HEK293 (cell line): ENCODE data around the gene HLA-A.

Source experiments
- KLF1 ChIP-seq: fragments of 450-650 bp; formaldehyde crosslinking; IDR thresholded peaks from 2 replicates; pipeline ENCODE4 v1.5.1; 2016; ENCODE audit warnings: missing biosample characterization, missing genetic modification characterization
- SCRT1 ChIP-seq: fragments of 450-650 bp; formaldehyde crosslinking; IDR thresholded peaks from 2 replicates; pipeline ENCODE4 v1.5.1; 2016; ENCODE audit warnings: missing biosample characterization, missing genetic modification characterization, borderline replicate concordance
- ZBTB8A ChIP-seq: fragments of 450-650 bp; formaldehyde crosslinking; IDR thresholded peaks from 2 replicates; pipeline ENCODE4 v1.5.1; 2016; ENCODE audit warnings: missing biosample characterization, missing genetic modification characterization
- ZNF112 ChIP-seq: fragments of 450-650 bp; formaldehyde crosslinking; IDR thresholded peaks from 2 replicates; pipeline ENCODE4 v1.5.0; 2017; ENCODE audit warnings: missing biosample characterization, missing genetic modification characterization
- ZNF433 ChIP-seq: fragments of 450-650 bp; formaldehyde crosslinking; IDR thresholded peaks from 2 replicates; pipeline ENCODE4 v1.5.1; 2016; ENCODE audit warnings: missing biosample characterization, missing genetic modification characterization, low read depth
- ZNF549 ChIP-seq: fragments of 450-650 bp; IDR thresholded peaks from 2 replicates; pipeline ENCODE4 v1.5.1; 2018; ENCODE audit warnings: missing biosample characterization, missing genetic modification characterization, mild to moderate bottlenecking, inconsistent platforms, moderate library complexity
- TF ChIP-seq, protein P1 (sequence below): fragments of 450-650 bp; formaldehyde crosslinking; IDR thresholded peaks from 2 replicates; pipeline ENCODE4 v1.5.1; 2016; ENCODE audit warnings: missing biosample characterization, missing genetic modification characterization
- TF ChIP-seq, protein P2 (sequence below): fragments of 450-650 bp; formaldehyde crosslinking; IDR thresholded peaks from 2 replicates; pipeline ENCODE4 v1.5.1; 2017; ENCODE audit warnings: missing biosample characterization, missing genetic modification characterization
- TF ChIP-seq, protein P3 (sequence below): fragments of 450-650 bp; formaldehyde crosslinking; IDR thresholded peaks from 2 replicates; pipeline ENCODE4 v1.5.1; 2016; ENCODE audit warnings: missing biosample characterization, missing genetic modification characterization

GRCh38 chr6:29927275-29927569 lies 15.1 kb upstream of the HLA-A start:
- TF ChIP-seq, protein P1, sequence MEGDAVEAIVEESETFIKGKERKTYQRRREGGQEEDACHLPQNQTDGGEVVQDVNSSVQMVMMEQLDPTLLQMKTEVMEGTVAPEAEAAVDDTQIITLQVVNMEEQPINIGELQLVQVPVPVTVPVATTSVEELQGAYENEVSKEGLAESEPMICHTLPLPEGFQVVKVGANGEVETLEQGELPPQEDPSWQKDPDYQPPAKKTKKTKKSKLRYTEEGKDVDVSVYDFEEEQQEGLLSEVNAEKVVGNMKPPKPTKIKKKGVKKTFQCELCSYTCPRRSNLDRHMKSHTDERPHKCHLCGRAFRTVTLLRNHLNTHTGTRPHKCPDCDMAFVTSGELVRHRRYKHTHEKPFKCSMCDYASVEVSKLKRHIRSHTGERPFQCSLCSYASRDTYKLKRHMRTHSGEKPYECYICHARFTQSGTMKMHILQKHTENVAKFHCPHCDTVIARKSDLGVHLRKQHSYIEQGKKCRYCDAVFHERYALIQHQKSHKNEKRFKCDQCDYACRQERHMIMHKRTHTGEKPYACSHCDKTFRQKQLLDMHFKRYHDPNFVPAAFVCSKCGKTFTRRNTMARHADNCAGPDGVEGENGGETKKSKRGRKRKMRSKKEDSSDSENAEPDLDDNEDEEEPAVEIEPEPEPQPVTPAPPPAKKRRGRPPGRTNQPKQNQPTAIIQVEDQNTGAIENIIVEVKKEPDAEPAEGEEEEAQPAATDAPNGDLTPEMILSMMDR (tag by site-specific recombination): no peak
- TF ChIP-seq ZNF112 (tag by site-specific recombination): no peak
- TF ChIP-seq SCRT1 (tag by site-specific recombination): no peak
- TF ChIP-seq, protein P2, sequence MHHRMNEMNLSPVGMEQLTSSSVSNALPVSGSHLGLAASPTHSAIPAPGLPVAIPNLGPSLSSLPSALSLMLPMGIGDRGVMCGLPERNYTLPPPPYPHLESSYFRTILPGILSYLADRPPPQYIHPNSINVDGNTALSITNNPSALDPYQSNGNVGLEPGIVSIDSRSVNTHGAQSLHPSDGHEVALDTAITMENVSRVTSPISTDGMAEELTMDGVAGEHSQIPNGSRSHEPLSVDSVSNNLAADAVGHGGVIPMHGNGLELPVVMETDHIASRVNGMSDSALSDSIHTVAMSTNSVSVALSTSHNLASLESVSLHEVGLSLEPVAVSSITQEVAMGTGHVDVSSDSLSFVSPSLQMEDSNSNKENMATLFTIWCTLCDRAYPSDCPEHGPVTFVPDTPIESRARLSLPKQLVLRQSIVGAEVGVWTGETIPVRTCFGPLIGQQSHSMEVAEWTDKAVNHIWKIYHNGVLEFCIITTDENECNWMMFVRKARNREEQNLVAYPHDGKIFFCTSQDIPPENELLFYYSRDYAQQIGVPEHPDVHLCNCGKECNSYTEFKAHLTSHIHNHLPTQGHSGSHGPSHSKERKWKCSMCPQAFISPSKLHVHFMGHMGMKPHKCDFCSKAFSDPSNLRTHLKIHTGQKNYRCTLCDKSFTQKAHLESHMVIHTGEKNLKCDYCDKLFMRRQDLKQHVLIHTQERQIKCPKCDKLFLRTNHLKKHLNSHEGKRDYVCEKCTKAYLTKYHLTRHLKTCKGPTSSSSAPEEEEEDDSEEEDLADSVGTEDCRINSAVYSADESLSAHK (tag by site-specific recombination): no peak
- TF ChIP-seq, protein P3, sequence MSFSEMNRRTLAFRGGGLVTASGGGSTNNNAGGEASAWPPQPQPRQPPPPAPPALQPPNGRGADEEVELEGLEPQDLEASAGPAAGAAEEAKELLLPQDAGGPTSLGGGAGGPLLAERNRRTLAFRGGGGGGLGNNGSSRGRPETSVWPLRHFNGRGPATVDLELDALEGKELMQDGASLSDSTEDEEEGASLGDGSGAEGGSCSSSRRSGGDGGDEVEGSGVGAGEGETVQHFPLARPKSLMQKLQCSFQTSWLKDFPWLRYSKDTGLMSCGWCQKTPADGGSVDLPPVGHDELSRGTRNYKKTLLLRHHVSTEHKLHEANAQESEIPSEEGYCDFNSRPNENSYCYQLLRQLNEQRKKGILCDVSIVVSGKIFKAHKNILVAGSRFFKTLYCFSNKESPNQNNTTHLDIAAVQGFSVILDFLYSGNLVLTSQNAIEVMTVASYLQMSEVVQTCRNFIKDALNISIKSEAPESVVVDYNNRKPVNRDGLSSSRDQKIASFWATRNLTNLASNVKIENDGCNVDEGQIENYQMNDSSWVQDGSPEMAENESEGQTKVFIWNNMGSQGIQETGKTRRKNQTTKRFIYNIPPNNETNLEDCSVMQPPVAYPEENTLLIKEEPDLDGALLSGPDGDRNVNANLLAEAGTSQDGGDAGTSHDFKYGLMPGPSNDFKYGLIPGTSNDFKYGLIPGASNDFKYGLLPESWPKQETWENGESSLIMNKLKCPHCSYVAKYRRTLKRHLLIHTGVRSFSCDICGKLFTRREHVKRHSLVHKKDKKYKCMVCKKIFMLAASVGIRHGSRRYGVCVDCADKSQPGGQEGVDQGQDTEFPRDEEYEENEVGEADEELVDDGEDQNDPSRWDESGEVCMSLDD: no peak
- no peak for TF ChIP-seq KLF1 (tag by site-specific recombination)
- no peak for TF ChIP-seq ZNF549 (tag by site-specific recombination)
- no peak for TF ChIP-seq ZNF433 (tag by site-specific recombination)
- TF ChIP-seq ZBTB8A (tag by site-specific recombination): no peak
